ENCODE results near the gene PDE3A. TPM values are rescaled to one million over a fixed set of nuclear protein-coding genes. Genes with fewer than 3 reads are reported as not detected.

PDE3A gene
- total and polyA plus RNA-seq, 10 of the 15 experiments (the other 5 are each of a cell fraction or from before 2014, with no cell fraction given): 0.01 to 2.6 (median 1.5) TPM

GRCh38 chr12:20415028-20415427 is 46.7 kb downstream of the PDE3A start:
- no peaks in the 10 kb centered on the region for H3K36me3 ChIP-seq (ENCODE audit: control insufficient read depth in 2 of 2, insufficient read depth in 2 of 2, low read length in 1 of 2)
- in situ Hi-C loops (cut with MboI) (no loop called here), intact Hi-C loops (cut with micrococcal nuclease; ENCODE audit: unreplicated experiment) (no loop called here)
- no peak overlapping the region for H2AFZ ChIP-seq (ENCODE audit: control insufficient read depth, low read depth, low read length)
- ChIA-PET SMC1A (ENCODE audit: uncharacterized antibody, unreplicated experiment) (interaction anchor here (0.6 kb wide), 1 partner anchor 58 kb away, joined by 3 read pairs; no protein-coding TSS in a partner anchor), POLR2A (no interaction called here), RAD21 (ENCODE audit: unreplicated experiment) (no interaction called here), CTCF (interaction anchor here (0.6 kb wide), 1 partner anchor 215 kb away, joined by 3 read pairs; no protein-coding TSS in a partner anchor)
- no peak for ATAC-seq
- H3K4me2 ChIP-seq (ENCODE audit: control insufficient read depth, insufficient read depth): no peak overlapping the region
- no peaks in the 10 kb centered on the region for H3K79me2 ChIP-seq (ENCODE audit: control insufficient read depth, insufficient read depth, low read length)
- no peaks in the 10 kb centered on the region for H3K27me3 ChIP-seq (replicated peaks in 1 of 2; ENCODE audit: control insufficient read depth in 2 of 2, insufficient read depth in 2 of 2, low read length in 1 of 2)
- no peak overlapping the region for H3K9ac ChIP-seq (ENCODE audit: control insufficient read depth, insufficient read depth, low read length)
- DNase-seq (ENCODE audit: low read depth, low spot score): no peak
- no peaks in the 10 kb centered on the region for H3K9me3 ChIP-seq (replicated peaks; ENCODE audit: control insufficient read depth, insufficient read depth, low read length)
- H3K4me3 ChIP-seq: no peak overlapping the region
- no TSS peak for BruUV-seq (replicated peaks)
- WGBS (ENCODE audit: insufficient coverage, insufficient replicate concordance, low lambda C conversion rate, missing lambda C conversion rate): 21% methylated on average over 4 of the region's 4 CpGs
- no peaks in the 10 kb centered on the region for H4K20me1 ChIP-seq (ENCODE audit: control insufficient read depth, insufficient read depth)
- TF ChIP-seq, protein P1, sequence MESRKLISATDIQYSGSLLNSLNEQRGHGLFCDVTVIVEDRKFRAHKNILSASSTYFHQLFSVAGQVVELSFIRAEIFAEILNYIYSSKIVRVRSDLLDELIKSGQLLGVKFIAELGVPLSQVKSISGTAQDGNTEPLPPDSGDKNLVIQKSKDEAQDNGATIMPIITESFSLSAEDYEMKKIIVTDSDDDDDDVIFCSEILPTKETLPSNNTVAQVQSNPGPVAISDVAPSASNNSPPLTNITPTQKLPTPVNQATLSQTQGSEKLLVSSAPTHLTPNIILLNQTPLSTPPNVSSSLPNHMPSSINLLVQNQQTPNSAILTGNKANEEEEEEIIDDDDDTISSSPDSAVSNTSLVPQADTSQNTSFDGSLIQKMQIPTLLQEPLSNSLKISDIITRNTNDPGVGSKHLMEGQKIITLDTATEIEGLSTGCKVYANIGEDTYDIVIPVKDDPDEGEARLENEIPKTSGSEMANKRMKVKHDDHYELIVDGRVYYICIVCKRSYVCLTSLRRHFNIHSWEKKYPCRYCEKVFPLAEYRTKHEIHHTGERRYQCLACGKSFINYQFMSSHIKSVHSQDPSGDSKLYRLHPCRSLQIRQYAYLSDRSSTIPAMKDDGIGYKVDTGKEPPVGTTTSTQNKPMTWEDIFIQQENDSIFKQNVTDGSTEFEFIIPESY (IDR thresholded peaks at IDR 0.05): no peak
- TF ChIP-seq JUNB (IDR thresholded peaks at IDR 0.05) (no peak), SIN3A (IDR thresholded peaks at IDR 0.05; ENCODE audit: low read depth, low read length) (no peak), MYB (IDR thresholded peaks at IDR 0.05; ENCODE audit: borderline replicate concordance, low read depth, low read length) (no peak), NR2F1 (conservative IDR thresholded peaks at IDR 0.05) (no peak), YY1 (IDR thresholded peaks at IDR 0.05; ENCODE audit: low read depth, low read length) (no peak), NFXL1 (IDR thresholded peaks at IDR 0.05; ENCODE audit: borderline replicate concordance) (no peak), PAX5 (IDR thresholded peaks at IDR 0.05; ENCODE audit: borderline replicate concordance, low read depth, low read length) (no peak), BHLHE40 (IDR thresholded peaks at IDR 0.05; ENCODE audit: borderline replicate concordance in 1 of 2, low read depth in 2 of 2, low read length in 1 of 2) (no peak), GABPA (IDR thresholded peaks at IDR 0.05; ENCODE audit: low read depth) (no peak)
- TF ChIP-seq, protein P2, sequence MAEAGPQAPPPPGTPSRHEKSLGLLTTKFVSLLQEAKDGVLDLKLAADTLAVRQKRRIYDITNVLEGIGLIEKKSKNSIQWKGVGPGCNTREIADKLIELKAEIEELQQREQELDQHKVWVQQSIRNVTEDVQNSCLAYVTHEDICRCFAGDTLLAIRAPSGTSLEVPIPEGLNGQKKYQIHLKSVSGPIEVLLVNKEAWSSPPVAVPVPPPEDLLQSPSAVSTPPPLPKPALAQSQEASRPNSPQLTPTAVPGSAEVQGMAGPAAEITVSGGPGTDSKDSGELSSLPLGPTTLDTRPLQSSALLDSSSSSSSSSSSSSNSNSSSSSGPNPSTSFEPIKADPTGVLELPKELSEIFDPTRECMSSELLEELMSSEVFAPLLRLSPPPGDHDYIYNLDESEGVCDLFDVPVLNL (IDR thresholded peaks at IDR 0.05; ENCODE audit: low read depth, low read length): no peak
- TF ChIP-seq, protein P3, sequence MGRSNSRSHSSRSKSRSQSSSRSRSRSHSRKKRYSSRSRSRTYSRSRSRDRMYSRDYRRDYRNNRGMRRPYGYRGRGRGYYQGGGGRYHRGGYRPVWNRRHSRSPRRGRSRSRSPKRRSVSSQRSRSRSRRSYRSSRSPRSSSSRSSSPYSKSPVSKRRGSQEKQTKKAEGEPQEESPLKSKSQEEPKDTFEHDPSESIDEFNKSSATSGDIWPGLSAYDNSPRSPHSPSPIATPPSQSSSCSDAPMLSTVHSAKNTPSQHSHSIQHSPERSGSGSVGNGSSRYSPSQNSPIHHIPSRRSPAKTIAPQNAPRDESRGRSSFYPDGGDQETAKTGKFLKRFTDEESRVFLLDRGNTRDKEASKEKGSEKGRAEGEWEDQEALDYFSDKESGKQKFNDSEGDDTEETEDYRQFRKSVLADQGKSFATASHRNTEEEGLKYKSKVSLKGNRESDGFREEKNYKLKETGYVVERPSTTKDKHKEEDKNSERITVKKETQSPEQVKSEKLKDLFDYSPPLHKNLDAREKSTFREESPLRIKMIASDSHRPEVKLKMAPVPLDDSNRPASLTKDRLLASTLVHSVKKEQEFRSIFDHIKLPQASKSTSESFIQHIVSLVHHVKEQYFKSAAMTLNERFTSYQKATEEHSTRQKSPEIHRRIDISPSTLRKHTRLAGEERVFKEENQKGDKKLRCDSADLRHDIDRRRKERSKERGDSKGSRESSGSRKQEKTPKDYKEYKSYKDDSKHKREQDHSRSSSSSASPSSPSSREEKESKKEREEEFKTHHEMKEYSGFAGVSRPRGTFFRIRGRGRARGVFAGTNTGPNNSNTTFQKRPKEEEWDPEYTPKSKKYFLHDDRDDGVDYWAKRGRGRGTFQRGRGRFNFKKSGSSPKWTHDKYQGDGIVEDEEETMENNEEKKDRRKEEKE (IDR thresholded peaks at IDR 0.05): no peak
- H3K4me1 ChIP-seq (ENCODE audit: control insufficient read depth, insufficient read depth, low read length): no peaks in the 10 kb centered on the region
- FAIRE-seq: no peak
- H3K27ac ChIP-seq (ENCODE audit: control insufficient read depth, insufficient read depth): no peak overlapping the region
